Measurements from ENCODE around the gene YPEL4. TPM values are rescaled to one million over a fixed set of nuclear protein-coding genes. Genes with fewer than 3 reads are reported as not detected.

YPEL4 gene
- total RNA-seq, 5 donors from 2014 or later (not counting 1 experiment from before 2014, with no cell fraction given): 1.8 to 13.5 (median 11.1) TPM

- Mint-ChIP-seq H3K27me3 (peaks cover 12 to 48% of the 10 kb centered on the region in 2 donors), H3K27ac (no peak overlapping the region), H3K4me3 (peak overlapping the region; percentile 76 to 89 (median 80)), H3K9me3 (no peaks in the 10 kb centered on the region), H3K4me1 (peaks cover 11 to 19% (median 19%) of the 10 kb centered on the region in 3 donors), H3K36me3 (no peaks in the 10 kb centered on the region)
- peak in 1 of 35 experiments; percentile 20 for DNase-seq
- Histone ChIP-seq H3K36me3 (ENCODE audit: control insufficient read depth in 2 of 2, extremely low read depth in 1 of 2, insufficient read depth in 1 of 2, low read length in 1 of 2) (no peaks in the 10 kb centered on the region), H3K4me3 (ENCODE audit: control insufficient read depth in 1 of 2, extremely low read depth in 1 of 2, low read length in 1 of 2) (peak overlapping the region; percentile 48 to 55), H3K27ac (ENCODE audit: low read length) (no peak overlapping the region), H3K4me1 (ENCODE audit: control insufficient read depth in 1 of 2, extremely low read depth in 1 of 2, insufficient read depth in 2 of 2, low read length in 2 of 2) (peaks cover 9 to 26% of the 10 kb centered on the region in 2 experiments), H3K27me3 (replicated peaks in 1 of 2; ENCODE audit: control insufficient read depth in 2 of 2, extremely low read depth in 1 of 2, insufficient read depth in 2 of 2, low read length in 1 of 2) (peaks cover 0 to 40% of the 10 kb centered on the region in 2 experiments), H3K9me3 (no peaks in the 10 kb centered on the region)
- POLR2A ChIA-PET: no interaction called here
- under 1% methylated on average over 13 of the region's 19 CpGs for WGBS (ENCODE audit: insufficient coverage)
- CTCF ChIA-PET: interaction anchor here (0.6 to 4.9 kb wide), 6 partner anchors 12 to 891 kb away, joined by 3 to 51 read pairs (median 4); partner anchors contain the start of gene UBE2L6 (in 2 of the 2)
- ATAC-seq (replicated peaks in 1 of 4): peak; percentile 36 to 47 (median 39)
Observed at GRCh38 chr11:57638811-57639320, 10.8 kb downstream of the YPEL4 start.

- H3K27me3 ChIP-seq (replicated peaks in 1 of 2; ENCODE audit: control insufficient read depth in 2 of 2, extremely low read depth in 1 of 2, insufficient read depth in 2 of 2, low read length in 1 of 2): peaks cover 0 to 43% of the 10 kb centered on the region in 2 experiments
- CTCF ChIA-PET: interaction anchor here (0.6 to 4.9 kb wide), 4 partner anchors 11 to 180 kb away, joined by 3 to 51 read pairs (median 4); partner anchors contain the start of gene UBE2L6 (in 1 of the 2)
Observed at GRCh38 chr11:57638005-57638781, 11.5 kb downstream of the YPEL4 start.

GRCh38 chr11:57637626-57638004 lies 12.1 kb downstream of the YPEL4 start:
- Mint-ChIP-seq H3K9me3 (no peaks in the 10 kb centered on the region), H3K4me1 (peaks cover 11 to 19% (median 19%) of the 10 kb centered on the region in 3 donors), H3K27me3 (peaks cover 9 to 43% of the 10 kb centered on the region in 2 donors), H3K27ac (no peak overlapping the region), H3K4me3 (peak overlapping the region; percentile 76 to 89 (median 80)), H3K36me3 (no peaks in the 10 kb centered on the region)
- no peak overlapping the region for H3K27ac ChIP-seq (ENCODE audit: low read length)
- peaks cover 9 to 26% of the 10 kb centered on the region in 2 experiments for H3K4me1 ChIP-seq (ENCODE audit: control insufficient read depth in 1 of 2, extremely low read depth in 1 of 2, insufficient read depth in 2 of 2, low read length in 2 of 2)
- ChIA-PET CTCF (interaction anchor here in 1 of 2 donors (1.4 kb wide), 1 partner anchor 179 kb away, joined by 3 read pairs; no protein-coding TSS in a partner anchor), POLR2A (interaction anchor here in 1 of 2 donors (0.7 kb wide), 1 partner anchor 70 kb away, joined by 3 read pairs; the partner anchor contains the start of gene UBE2L6)
- no peaks in the 10 kb centered on the region for H3K36me3 ChIP-seq (ENCODE audit: control insufficient read depth in 2 of 2, extremely low read depth in 1 of 2, insufficient read depth in 1 of 2, low read length in 1 of 2)
- peak overlapping the region in 1 of 2 donors; percentile 55 for H3K4me3 ChIP-seq (ENCODE audit: control insufficient read depth in 1 of 2, extremely low read depth in 1 of 2, low read length in 1 of 2)
- ATAC-seq (replicated peaks in 1 of 4) (no peak), DNase-seq (no peak)
- WGBS (ENCODE audit: insufficient coverage): 66% methylated on average over 17 of the region's 18 CpGs
- peaks cover 0 to 47% of the 10 kb centered on the region in 2 experiments for H3K27me3 ChIP-seq (replicated peaks in 1 of 2; ENCODE audit: control insufficient read depth in 2 of 2, extremely low read depth in 1 of 2, insufficient read depth in 2 of 2, low read length in 1 of 2)
- no peaks in the 10 kb centered on the region for H3K9me3 ChIP-seq

More at GRCh38 chr11:57638005-57638781, 11.5 kb downstream of the YPEL4 start:
- H3K9me3 Mint-ChIP-seq: no peaks in the 10 kb centered on the region
- peaks cover 9 to 26% of the 10 kb centered on the region in 2 experiments for H3K4me1 ChIP-seq (ENCODE audit: control insufficient read depth in 1 of 2, extremely low read depth in 1 of 2, insufficient read depth in 2 of 2, low read length in 2 of 2)
- H3K27ac Mint-ChIP-seq: no peak overlapping the region
- 8% methylated on average over 35 of the region's 47 CpGs for WGBS (ENCODE audit: insufficient coverage)
- peaks cover 9 to 44% of the 10 kb centered on the region in 2 donors for H3K27me3 Mint-ChIP-seq
- H3K27ac ChIP-seq (ENCODE audit: low read length): no peak overlapping the region
- H3K9me3 ChIP-seq: no peaks in the 10 kb centered on the region
- peaks cover 11 to 19% (median 19%) of the 10 kb centered on the region in 3 donors for H3K4me1 Mint-ChIP-seq
- peak overlapping the region; percentile 48 to 55 for H3K4me3 ChIP-seq (ENCODE audit: control insufficient read depth in 1 of 2, extremely low read depth in 1 of 2, low read length in 1 of 2)
- no peaks in the 10 kb centered on the region for H3K36me3 ChIP-seq (ENCODE audit: control insufficient read depth in 2 of 2, extremely low read depth in 1 of 2, insufficient read depth in 1 of 2, low read length in 1 of 2)
- H3K36me3 Mint-ChIP-seq: no peaks in the 10 kb centered on the region
- peak in 2 of 35 experiments; percentile 4 to 33 for DNase-seq
- H3K4me3 Mint-ChIP-seq: peak overlapping the region; percentile 76 to 89 (median 80)
- peak; percentile 43 to 54 (median 50) for ATAC-seq (replicated peaks in 1 of 4)
- POLR2A ChIA-PET: no interaction called here

GRCh38 chr11:57635246-57635645 lies 14.5 kb downstream of the YPEL4 start:
- POLR2A ChIA-PET: no interaction called here
- CTCF ChIA-PET: interaction anchor here (0.6 to 1.6 kb wide), 6 partner anchors 9 to 1428 kb away, joined by 3 to 16 read pairs (median 4); no protein-coding TSS in a partner anchor
- no peak overlapping the region for H3K4me3 Mint-ChIP-seq

GRCh38 chr11:57634311-57634710 lies 15.4 kb downstream of the YPEL4 start:
- Mint-ChIP-seq H3K27ac (no peak overlapping the region), H3K4me3 (no peak overlapping the region), H3K27me3 (peaks cover 9 to 49% of the 10 kb centered on the region in 2 donors), H3K9me3 (no peaks in the 10 kb centered on the region), H3K36me3 (no peaks in the 10 kb centered on the region), H3K4me1 (peaks cover 9 to 16% (median 12%) of the 10 kb centered on the region in 3 donors)
- DNase-seq (no peak), ATAC-seq (replicated peaks in 1 of 4) (no peak)
- H3K36me3 ChIP-seq (ENCODE audit: control insufficient read depth in 2 of 2, extremely low read depth in 1 of 2, insufficient read depth in 1 of 2, low read length in 1 of 2): no peaks in the 10 kb centered on the region
- H3K27ac ChIP-seq (ENCODE audit: low read length): no peak overlapping the region
- ChIA-PET CTCF (interaction anchor here (1.0 to 1.6 kb wide), 3 partner anchors 10 to 141 kb away, joined by 3 to 16 read pairs (median 8); no protein-coding TSS in a partner anchor), POLR2A (interaction anchor here in 1 of 2 donors (0.6 kb wide), 1 partner anchor 168 kb away, joined by 9 read pairs; no protein-coding TSS in a partner anchor)
- H3K4me3 ChIP-seq (ENCODE audit: control insufficient read depth in 1 of 2, extremely low read depth in 1 of 2, low read length in 1 of 2): no peak overlapping the region
- H3K27me3 ChIP-seq (replicated peaks in 1 of 2; ENCODE audit: control insufficient read depth in 2 of 2, extremely low read depth in 1 of 2, insufficient read depth in 2 of 2, low read length in 1 of 2): peaks cover 0 to 41% of the 10 kb centered on the region in 2 experiments
- H3K9me3 ChIP-seq: no peaks in the 10 kb centered on the region
- peaks cover 0 to 20% of the 10 kb centered on the region in 2 experiments for H3K4me1 ChIP-seq (ENCODE audit: control insufficient read depth in 1 of 2, extremely low read depth in 1 of 2, insufficient read depth in 2 of 2, low read length in 2 of 2)

More at GRCh38 chr11:57635246-57635645, 14.5 kb downstream of the YPEL4 start:
- peaks cover 9 to 49% of the 10 kb centered on the region in 2 donors for H3K27me3 Mint-ChIP-seq
- peaks cover 8 to 26% of the 10 kb centered on the region in 2 experiments for H3K4me1 ChIP-seq (ENCODE audit: control insufficient read depth in 1 of 2, extremely low read depth in 1 of 2, insufficient read depth in 2 of 2, low read length in 2 of 2)
- H3K36me3 ChIP-seq (ENCODE audit: control insufficient read depth in 2 of 2, extremely low read depth in 1 of 2, insufficient read depth in 1 of 2, low read length in 1 of 2): no peaks in the 10 kb centered on the region
- H3K27me3 ChIP-seq (replicated peaks in 1 of 2; ENCODE audit: control insufficient read depth in 2 of 2, extremely low read depth in 1 of 2, insufficient read depth in 2 of 2, low read length in 1 of 2): peaks cover 0 to 50% of the 10 kb centered on the region in 2 experiments
- H3K27ac Mint-ChIP-seq: no peak overlapping the region
- no peaks in the 10 kb centered on the region for H3K36me3 Mint-ChIP-seq
- no peaks in the 10 kb centered on the region for H3K9me3 Mint-ChIP-seq
- no peak overlapping the region for H3K4me3 ChIP-seq (ENCODE audit: control insufficient read depth in 1 of 2, extremely low read depth in 1 of 2, low read length in 1 of 2)
- DNase-seq (no peak), ATAC-seq (replicated peaks in 1 of 4) (no peak)
- H3K9me3 ChIP-seq: no peaks in the 10 kb centered on the region
- WGBS (ENCODE audit: insufficient coverage): 96% methylated on average over 4 of the region's 8 CpGs
- H3K4me1 Mint-ChIP-seq: peaks cover 11 to 19% (median 18%) of the 10 kb centered on the region in 3 donors
- H3K27ac ChIP-seq (ENCODE audit: low read length): no peak overlapping the region
